ENCODE data around the gene BAIAP2. TPM values are rescaled to one million over a fixed set of nuclear protein-coding genes. Genes with fewer than 3 reads are reported as not detected.
A peak's percentile ranks its signal among the peaks of the same experiment; 100 is the strongest.

BAIAP2 gene
- total RNA-seq, 1 experiment from 2014 or later, result 13.1 TPM

DNA sequence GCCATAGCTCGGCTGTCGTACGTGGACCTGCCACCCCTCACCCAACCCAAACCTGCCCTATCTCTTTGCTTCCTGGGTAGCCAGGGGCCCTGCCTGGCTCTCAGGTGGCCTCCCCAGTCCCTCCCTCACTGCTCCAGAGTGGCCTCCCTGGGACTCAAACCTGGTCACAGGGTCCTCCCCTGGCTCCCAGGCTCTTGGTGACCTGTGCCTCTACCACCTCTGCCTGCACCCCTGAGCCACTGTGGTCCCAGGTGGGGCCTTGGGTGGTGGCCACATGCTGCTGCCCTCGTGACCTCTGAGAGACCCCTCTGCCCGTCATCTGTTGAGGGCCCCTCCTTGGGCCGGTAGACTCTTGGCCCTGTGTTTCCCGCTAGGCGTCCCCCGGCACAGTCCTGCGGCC, 65.7 kb downstream of the BAIAP2 start:
- DNase-seq (ENCODE audit: extremely low read depth, low read depth), result no peak

DNA sequence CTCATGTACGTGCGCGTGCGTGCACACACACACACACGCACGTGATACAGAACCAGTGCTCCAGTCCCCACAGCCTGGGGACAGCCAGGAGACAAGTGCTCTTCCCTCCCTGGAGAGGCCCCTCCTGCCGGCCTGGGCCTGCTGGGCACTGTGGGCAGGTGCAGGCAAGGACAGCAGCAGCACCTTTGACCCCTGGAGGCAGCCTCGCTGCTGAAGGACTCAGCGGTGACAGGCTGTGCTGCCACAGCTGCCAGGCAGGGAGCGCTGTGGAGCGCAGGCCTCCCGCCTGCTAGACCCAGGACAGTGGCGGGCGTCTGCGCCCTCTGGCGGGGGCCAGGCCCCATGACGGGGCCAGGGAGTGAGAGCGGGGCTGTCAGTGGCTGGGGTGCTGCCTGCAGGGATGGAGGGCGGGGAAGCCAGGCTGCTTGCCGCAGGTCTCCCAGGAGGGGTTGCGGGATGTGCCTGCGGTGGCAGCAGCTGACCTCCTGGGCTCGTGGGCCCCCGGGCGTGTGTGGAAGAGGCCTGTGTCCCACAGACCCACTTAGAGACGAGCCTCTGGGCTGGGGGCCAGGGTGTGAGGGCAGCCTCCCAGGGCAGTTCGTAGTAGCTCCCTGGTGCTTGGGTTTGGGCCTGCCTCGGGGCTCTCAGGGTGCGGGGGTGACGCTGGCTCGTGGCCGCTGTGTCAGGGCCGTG, 66.8 kb downstream of the BAIAP2 start:
- DNase-seq (ENCODE audit: extremely low read depth, low read depth), result peak; percentile 76

DNA sequence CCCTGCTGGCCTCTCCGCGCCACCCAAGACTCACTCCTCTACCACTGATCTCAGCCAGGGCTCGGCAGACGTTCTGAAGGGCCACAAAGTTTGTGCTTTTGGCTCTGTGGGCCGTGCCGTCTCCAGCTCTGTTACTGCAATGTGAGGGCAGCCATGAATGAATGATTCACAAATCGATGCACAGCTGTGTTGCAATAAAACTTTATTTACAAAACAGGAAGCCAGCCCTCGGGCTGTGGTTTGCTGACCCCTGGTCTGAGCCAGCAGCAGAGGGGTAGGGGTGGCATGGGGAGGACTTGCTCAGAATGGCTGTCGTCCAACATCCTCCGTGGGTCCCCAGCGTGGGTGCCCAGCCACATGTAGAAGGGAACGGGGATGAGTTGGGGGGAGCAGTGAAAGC, 67.4 kb downstream of the BAIAP2 start:
- DNase-seq (ENCODE audit: extremely low read depth, low read depth), result no peak

DNA sequence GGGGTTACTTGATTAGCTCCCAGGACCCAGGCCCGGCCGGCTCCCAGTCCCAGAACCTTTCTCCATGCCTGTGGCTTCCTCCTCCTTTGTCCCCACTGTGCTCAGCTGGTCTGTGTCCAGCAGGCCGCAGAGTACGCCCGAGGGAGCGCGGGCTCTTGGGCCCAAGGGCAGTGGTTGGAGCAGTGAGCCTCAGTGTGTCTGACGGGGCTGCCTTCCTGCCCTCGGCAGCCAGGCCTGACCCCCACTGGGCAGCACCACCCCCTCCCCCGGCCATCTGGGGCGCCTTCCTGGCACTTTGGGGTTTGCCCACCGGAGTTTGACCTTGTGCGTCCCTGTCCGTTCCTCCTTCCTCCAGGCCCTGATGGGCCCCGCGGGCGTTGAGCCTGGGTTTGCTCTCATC, 67.9 kb downstream of the BAIAP2 start:
- no peak for DNase-seq (ENCODE audit: extremely low read depth, low read depth)

DNA sequence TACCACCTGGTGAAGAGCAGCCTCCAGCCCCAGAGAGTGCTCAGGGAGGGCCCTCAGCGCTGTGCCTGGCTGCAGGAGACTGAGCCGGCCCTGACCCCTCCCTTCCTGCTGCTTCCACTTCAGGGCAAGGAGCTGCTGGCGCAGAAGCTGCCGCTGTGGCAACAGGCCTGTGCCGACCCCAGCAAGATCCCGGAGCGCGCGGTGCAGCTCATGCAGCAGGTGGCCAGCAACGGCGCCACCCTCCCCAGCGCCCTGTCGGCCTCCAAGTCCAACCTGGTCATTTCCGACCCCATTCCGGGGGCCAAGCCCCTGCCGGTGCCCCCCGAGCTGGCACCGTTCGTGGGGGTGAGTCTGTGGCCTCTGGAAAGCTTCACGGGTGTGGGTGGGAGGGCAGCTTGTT, 68.4 kb downstream of the BAIAP2 start:
- no peak for DNase-seq (ENCODE audit: extremely low read depth, low read depth)

DNA sequence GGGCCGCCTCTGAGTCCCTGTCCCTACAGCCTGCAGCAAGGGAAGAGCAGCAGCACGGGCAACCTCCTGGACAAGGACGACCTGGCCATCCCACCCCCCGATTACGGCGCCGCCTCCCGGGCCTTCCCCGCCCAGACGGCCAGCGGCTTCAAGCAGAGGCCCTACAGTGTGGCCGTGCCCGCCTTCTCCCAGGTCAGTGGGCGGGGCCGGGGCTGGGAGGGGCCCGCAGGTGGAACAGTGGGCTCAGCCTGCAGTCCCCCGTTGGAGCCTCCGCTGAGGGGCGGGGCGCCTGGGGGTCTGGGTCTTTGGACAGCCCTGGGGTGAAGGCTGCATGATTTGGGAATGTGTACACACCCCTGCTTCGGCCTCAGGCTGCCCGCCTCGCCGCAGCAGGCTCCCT, 71.8 kb downstream of the BAIAP2 start:
- no peak for DNase-seq (ENCODE audit: extremely low read depth, low read depth)

DNA sequence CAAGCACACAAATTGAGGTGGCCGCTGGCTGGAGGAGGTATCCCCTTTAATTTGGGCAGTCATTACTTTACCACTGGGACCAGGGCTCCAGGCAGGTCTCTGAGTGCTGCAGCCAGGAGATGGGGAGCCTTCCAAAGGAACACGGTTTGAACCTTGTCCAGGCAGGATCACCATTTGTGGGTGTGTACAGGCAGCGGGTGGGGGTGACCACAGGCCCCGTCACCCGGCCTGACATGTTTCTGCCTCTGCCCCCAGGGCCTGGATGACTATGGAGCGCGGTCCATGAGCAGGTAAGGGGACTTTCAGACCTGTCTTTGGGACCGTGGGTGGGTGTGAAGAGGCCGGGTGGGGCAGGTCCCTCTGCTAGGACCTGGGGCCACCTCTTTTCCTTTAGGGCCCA, 73.3 kb downstream of the BAIAP2 start:
- DNase-seq (ENCODE audit: extremely low read depth, low read depth), result no peak

DNA sequence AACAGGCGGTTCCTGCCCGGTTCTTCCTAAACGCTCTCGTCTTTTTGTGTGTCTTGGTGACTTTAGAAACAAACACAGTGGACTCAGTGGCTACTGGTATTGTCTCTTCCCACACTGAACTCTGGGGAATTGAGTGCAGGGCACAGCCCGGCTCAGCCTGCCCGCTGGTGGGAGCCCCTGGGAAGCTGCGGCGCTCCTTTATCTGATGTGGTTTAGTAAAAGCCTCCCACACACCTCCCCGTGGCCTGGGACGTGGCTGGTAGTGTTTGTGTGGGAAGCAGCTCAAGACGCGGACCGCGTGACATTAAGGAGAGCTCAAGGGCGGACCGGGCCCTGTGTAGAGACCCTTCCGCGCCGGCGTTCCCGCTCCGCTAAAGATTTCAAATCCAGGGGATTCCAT, 75.0 kb downstream of the BAIAP2 start:
- no peak for DNase-seq (ENCODE audit: extremely low read depth, low read depth)

DNA sequence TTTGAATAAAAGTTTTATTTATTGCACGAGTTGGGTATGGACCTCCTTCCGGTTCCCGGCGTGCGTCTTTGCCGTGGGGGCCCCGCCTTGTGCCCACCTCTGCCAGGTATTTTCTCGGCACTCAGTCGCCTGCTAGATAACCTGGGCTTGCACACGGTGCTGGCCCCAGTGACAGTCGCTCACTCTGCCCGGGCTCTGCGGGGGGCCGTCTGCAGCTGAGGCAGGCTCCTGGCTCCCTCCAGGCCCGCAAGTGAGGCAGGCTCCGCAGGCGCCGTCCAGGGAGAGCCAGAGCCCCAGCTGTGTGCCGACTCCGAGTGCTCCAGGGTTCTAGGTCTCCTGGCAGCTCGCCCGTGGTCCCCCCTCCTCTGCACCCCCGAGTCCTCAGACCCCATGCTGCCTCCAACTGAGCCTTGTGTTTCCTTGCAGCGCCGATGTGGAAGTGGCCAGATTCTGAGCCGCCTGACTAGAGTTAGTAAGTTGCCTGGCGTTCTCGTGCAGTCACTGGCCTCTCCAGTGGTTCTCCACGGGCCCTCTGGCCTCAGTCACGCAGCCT, 75.6 kb downstream of the BAIAP2 start:
- DNase-seq (ENCODE audit: extremely low read depth, low read depth), result no peak

DNA sequence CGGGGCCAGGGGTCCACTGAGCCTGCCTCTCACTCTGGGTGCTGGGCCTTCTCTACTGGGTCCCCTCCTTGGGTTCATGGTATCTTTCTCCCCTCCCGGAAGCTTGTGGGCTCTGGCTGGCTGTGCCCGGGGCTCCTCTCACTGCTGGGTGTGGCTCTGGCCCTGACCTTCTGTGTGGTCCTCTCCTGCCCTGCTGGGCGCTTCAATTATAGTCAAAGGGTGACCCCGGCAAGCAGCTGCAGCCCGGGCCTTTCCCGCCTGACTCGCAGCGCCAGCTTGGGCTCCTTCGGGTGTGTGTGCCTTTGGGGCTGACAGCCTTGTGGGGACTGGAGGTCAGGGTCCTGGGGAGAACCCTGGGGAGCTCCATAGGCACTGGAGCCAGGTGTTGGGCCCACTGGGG, 76.1 kb downstream of the BAIAP2 start:
- no peak for DNase-seq (ENCODE audit: extremely low read depth, low read depth)

DNA sequence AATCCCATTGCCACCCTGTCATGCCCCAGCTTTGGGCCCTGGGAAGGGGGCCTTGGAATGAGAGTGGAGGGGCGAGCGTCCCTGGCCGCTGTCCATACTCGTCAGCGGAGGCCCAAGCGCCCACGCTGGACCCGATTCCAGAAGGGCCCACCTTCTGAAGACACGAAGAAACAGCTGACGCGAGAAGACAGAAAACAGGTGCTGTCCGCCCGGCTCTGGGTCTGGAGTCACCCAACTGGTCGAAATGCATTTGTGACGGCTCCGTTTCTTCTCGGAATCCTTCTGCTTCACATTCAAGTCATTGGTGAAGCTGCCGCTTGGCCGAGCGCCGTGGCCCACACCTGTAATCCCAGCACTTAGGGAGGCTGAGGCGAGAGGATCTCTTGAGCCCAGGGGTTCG, 77.5 kb downstream of the BAIAP2 start:
- DNase-seq (ENCODE audit: extremely low read depth, low read depth), result no peak

DNA sequence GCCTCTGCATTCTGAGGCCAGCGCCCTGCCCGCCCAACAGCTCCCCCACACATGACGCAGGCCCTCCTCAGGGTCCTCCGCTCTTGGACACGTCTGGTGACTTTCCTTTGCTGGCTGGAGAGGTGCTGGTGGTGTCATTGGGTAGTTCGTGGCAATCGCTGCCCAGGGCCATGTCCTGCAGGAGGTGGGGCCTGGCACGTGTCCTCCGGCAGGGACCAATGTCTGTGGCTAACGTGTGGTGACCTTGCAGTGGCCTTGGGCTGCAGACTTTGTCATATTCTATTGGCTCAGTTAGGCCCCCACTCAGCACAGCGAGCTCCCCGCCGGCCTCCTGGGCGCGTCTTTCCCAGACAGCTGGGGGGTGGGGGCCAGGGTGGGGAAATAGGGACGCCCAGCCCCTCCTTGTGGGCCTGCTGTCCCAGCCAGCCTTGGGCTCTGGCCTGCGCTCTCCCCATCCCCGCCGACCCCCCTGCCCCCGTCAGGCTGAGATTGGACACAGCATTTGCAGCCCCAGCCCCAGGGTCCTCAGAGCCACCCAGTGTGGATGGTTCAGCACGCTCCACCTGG, 78.3 kb downstream of the BAIAP2 start:
- no peak for DNase-seq (ENCODE audit: extremely low read depth, low read depth)

DNA sequence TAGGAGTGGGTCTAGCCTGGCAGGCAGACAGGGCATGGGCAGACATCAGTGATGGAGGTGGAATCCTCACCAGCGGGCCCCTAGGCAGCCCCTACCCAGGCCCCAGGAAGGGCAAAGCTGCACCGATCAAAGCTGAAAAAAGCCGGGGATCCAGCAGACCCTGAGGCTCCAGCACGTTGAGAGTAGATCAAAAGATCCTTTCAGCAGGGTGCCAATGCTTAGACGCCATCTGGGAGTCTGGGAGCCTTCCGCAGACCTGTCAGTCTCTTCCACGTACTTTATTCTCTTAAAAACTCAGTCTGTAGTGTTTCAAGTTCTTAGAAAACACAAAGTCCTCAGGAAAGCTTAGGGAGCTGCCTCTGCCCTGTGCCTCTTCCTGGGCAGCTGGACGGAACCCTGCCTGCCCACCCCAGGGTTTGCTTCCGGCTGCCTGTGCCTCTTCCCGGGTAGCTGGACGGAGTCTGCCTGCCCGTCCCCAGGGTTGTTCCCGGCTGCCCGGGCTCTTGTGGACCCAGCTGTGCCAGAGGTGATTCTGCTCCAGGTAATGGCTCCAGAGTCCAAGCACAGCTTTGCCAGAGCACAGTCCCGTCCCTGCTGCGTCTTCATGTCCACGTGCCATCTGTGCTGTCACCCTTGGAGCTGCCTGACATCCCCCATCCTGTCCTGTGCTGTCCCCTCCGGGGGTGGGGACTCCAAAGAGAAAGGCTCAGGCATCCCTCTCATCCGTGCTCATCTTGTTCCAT, 79.6 kb downstream of the BAIAP2 start:
- DNase-seq (ENCODE audit: extremely low read depth, low read depth), result no peak

DNA sequence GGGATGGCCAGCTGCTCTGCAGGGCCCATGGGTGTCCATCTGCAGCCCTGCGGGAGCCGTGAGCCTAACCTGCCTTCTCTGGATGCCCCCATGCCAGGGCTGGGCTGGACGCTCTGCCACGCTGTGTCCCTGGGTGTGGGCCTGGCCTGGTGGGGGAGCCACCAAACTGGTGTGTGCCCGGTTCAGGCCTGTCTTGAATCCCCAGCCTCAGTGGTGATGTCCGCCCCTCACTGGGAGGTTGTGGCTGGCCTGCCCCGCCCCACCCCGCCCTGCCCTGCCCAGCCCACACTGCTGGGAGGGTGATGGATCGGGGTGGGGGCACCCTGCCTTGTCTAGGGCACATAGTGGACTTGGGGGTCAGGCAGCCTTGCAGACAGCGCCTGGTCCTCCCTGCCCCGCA, 80.3 kb downstream of the BAIAP2 start:
- no peak for DNase-seq (ENCODE audit: extremely low read depth, low read depth)

DNA sequence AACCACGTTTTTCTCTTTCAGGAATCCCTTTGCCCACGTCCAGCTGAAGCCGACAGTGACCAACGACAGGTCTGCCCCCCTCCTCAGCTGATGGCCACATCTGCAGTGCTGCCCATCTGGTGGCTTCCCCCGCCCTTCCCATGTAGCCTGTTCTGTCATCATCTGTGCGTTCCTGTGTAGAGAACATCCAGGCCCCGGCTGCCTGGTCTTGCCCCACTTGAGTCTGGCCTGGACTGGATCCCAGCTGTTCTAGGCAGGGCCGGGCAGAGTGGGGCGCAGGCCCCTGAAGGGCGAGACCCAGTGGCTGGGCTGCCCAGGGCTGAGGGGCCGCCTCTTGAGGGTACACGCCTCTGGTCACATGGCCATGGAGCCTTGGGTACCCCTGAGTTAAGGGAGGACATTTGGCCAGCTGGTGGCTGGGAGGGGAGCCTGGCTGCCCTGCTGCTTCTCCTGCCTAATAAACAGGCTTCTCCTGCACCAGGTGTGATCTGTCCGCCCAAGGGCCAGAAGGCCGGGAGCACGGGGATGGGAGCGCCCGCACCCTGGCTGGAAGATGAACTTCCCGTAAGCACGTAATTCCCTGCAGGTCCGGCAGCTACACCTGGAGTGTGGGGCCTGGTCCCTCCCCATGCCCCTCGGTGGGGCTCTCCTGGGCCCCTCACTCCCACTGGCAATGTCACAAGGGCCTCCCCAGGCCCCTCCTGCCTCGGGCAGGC, 81.0 kb downstream of the BAIAP2 start:
- DNase-seq (ENCODE audit: extremely low read depth, low read depth), result no peak

DNA sequence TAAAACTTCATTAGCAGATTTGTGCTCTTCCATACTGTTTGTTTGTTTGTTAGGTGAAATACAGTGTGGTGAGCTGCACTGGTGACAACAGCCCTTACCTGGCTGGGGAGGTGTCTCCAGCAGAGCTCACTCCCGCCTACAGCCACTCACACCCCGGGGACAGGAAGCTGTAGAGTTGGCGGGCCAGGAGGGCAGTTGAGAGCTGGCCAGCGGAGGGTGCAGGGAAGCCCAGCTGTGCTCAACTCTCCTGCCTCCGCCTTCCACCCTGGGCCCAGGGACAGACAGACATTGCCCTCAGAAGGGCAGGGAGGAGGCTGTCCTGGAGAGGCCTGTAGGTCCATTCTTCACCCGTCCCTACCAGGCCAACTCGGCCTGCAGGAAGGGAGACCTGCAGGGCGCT, 81.8 kb downstream of the BAIAP2 start:
- no peak for DNase-seq (ENCODE audit: extremely low read depth, low read depth)

DNA sequence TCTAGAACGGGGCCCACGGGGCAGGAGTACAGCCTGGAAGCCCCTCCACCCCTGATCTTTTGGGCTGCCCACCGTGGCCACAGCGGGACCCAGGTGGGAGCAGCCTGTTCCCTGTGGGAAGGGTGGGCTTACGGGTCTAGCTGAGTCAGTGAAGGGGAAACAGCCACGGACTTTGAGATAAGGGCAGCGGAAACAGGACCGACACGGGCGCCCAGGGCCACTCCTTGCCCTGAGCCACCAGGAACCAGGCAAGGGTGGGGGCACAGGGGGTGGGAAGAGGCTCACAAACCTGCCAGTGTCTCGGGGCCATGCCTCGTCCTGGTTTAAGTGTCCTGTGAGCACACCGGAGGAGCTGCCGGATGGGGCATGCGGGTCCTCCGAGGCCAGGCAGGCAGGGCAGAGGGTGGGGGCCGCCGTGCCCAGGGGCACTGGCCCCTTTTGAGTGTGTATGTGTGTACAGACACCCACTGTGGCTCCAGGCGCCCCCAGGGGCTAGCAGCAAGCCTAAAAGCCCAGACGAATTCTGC, 82.8 kb downstream of the BAIAP2 start:
- DNase-seq (ENCODE audit: extremely low read depth, low read depth), result no peak

DNA sequence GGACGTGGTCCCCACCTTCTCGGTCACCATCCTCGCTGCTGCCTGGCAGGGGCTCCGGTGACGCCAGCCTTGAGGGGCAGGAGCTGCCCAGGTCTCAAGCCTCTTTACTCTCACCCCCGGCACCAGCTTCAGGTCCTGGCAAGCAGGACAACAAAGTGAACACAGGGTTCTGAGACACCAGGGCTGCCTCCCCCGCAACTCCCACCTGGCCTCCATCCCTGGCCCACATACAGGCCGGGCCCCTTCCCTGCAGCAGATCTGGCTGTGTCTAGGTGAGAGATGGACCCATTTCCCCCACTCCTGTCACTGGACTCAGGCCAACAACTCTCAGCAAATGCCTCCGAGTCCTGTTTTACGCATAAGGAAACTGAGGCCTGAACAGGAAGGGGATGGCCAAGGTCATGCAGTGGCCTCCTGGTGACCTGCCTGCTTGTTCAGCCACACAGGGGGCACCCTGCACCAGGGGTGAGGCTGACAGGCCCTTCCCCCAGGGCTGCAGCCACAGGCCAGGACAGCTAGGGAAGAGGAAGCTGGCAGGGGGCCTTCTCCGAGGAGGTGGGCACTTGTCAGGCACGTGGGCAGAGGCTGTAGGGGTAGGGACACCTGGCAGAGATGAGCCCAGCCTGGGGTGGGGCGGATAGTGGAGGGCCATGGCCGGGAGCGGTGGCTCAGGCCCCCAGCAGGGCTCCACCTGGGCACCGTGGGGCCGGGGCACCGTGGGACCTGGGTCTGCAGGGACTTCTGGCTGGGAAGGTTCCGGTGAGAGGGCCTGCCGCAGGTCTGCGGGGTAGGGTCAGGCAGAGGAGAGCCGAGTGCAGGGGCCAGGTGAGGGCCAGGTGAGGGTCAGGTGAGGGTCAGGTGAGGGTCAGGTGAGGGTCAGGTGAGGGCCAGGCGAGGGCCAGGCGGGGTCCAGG, 83.6 kb downstream of the BAIAP2 start:
- no peak for DNase-seq (ENCODE audit: extremely low read depth, low read depth)

DNA sequence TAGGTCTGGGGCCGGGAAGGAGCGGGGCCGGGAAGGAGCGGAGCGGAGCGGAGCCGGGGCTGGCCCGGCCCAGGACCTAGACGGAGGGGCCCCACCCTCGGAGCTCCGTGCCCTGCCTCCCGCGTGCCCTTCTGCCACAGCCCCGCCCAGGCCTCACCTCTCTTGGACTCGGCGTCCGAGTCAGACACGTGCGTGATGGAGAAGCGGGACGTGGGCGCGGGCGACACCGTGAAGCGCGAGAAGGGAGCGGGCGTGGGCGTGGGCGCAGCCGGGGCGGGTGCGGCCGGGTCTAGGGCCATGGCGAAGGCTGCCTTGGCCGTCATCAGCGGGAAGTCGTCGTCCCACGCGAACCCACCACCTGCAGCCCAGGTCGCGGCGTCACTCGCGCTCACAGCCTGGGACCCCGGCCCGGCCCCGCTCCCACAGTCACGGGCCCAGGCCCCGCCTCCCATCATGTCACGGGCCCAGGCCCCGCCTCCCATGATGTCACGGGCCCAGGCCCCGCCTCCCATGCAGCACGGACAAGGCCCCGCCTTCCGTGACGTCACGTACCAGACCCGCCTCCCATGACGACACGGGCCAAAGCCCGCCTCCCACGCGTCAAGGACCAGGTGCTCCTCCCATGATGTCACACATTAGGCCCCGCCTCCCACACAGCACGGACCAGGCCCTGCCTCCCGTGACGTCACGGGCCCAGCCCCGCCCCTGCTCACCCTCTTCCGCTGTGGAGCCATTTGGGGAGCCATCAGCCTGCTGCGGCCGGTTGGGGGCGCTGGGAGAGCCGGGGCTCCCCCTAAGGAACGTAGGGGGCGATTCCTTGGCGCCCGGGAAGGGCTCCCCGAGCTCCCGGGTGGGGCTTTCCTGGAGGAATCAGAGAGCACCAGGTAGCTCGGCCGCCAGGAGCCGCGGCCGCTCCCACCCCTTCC, 84.5 kb downstream of the BAIAP2 start:
- DNase-seq (ENCODE audit: extremely low read depth, low read depth), result peak; percentile 63
